Neural progenitor cell (in vitro differentiated cells): ENCODE data around the gene UPK3B. TPM values are rescaled to one million over a fixed set of nuclear protein-coding genes. Genes with fewer than 3 reads are reported as not detected.
"Not testable (repeated sequence)": the region's sequence is repeated elsewhere in the genome, so short reads cannot be mapped to it uniquely, and the experiment has no call there.

Source experiments
- DNase-seq: peaks from one replicate; pipeline ENCODE4 v3.0.0-alpha.2; 2016; ENCODE audit warnings: low spot score
- H2AFZ ChIP-seq: fragments of 200-600 bp; sonication (generic); replicated peaks from 2 replicates; pipeline ENCODE4 v1.6.1; 2016; ENCODE audit warnings: antibody characterized with exemption
- H3F3A ChIP-seq: fragments of 200-600 bp; sonication (generic); 2 replicates; pipeline ENCODE4 v1.6.1; 2016; ENCODE audit warnings: antibody characterized with exemption, low read depth
- H3K27ac ChIP-seq: fragments of 200-600 bp; sonication (generic); 2 replicates; pipeline ENCODE4 v1.5.1; 2016; ENCODE audit warnings: mild to moderate bottlenecking
- H3K27me3 ChIP-seq: fragments of 200-600 bp; sonication (generic); 2 replicates; pipeline ENCODE4 v1.6.1; 2016; ENCODE audit warnings: mild to moderate bottlenecking, moderate library complexity
- H3K36me3 ChIP-seq: fragments of 200-600 bp; sonication (generic); 2 replicates; pipeline ENCODE4 v1.5.1; 2016
- H3K4me1 ChIP-seq: fragments of 200-600 bp; sonication (generic); 2 replicates; pipeline ENCODE4 v1.6.1; 2016; ENCODE audit warnings: mixed run types
- H3K4me2 ChIP-seq: fragments of 200-600 bp; sonication (generic); 2 replicates; pipeline ENCODE4 v1.6.1; 2016
- H3K4me3 ChIP-seq: fragments of 200-600 bp; sonication (generic); 2 replicates; pipeline ENCODE4 v1.5.1; 2016
- H3K79me2 ChIP-seq: fragments of 200-600 bp; sonication (generic); 2 replicates; pipeline ENCODE4 v1.6.1; 2016; ENCODE audit warnings: low read depth
- H3K9ac ChIP-seq: fragments of 200-600 bp; sonication (generic); 2 replicates; pipeline ENCODE4 v1.6.1; 2016
- H3K9me3 ChIP-seq: fragments of 200-600 bp; sonication (generic); 2 replicates; pipeline ENCODE4 v1.5.1; 2016; ENCODE audit warnings: low read depth
- H4K20me1 ChIP-seq: fragments of 200-600 bp; sonication (generic); 2 replicates; pipeline ENCODE4 v1.6.1; 2016; ENCODE audit warnings: low read depth
- H3K27ac Mint-ChIP-seq: 3 replicates; pipeline ENCODE4 v1.8.0; 2021; ENCODE audit warnings: mixed read lengths
- H3K27me3 Mint-ChIP-seq: 2 replicates; pipeline ENCODE4 v1.8.0; 2022; ENCODE audit warnings: low read depth, mild to moderate bottlenecking, inconsistent platforms, moderate library complexity, mixed read lengths; ENCODE audit not compliant: insufficient read depth
- H3K36me3 Mint-ChIP-seq: 3 replicates; pipeline ENCODE4 v1.8.0; 2021; ENCODE audit warnings: mixed read lengths
- H3K4me1 Mint-ChIP-seq: 3 replicates; pipeline ENCODE4 v1.8.0; 2021; ENCODE audit warnings: mixed read lengths
- H3K4me3 Mint-ChIP-seq: 3 replicates; pipeline ENCODE4 v1.8.0; 2021; ENCODE audit warnings: mild to moderate bottlenecking, moderate library complexity, mixed read lengths
- H3K9me3 Mint-ChIP-seq: 3 replicates; pipeline ENCODE4 v1.8.0; 2020; ENCODE audit warnings: mixed read lengths
- small RNA-seq: library from RNA; depleted of rRNA; stranded (forward); fragments of <200 nt; gene quantifications from one replicate; pipeline ENCODE3, GENCODE V24; 2015
- total RNA-seq: library from RNA; depleted of rRNA; stranded (reverse); fragments of >200 nt; gene quantifications from 2 replicates; pipeline ENCODE4 v1.2.3, GENCODE V29; 2015; ENCODE audit warnings: low replicate concordance

Gene UPK3B
- total RNA-seq, 1 donor from 2014 or later, result not detected

DNA sequence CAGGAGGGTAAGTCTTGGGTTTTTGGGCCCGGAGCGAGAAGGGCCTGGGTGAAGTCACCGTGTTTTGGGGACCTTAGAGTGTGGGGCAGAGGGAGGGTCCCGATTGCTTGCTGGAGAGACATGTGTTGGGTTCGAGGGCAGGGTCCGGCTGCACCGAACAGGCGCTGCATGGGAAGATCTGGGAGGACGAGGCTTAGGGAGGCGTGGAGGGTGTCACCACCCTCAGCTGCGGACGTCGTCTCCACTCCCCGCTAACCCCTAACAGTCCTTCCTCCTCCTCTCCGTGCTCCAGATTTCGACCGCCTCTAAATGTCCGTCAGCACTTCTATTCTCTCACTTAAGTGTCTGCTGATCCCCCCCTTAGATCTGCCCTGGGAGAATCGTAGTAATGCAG, 39.5 kb downstream of the UPK3B start:
- H3K79me2 ChIP-seq, result peaks cover 33% of the 10 kb centered on the region
- H3K36me3 ChIP-seq, H3F3A ChIP-seq, H3K27me3 ChIP-seq, H3K36me3 Mint-ChIP-seq, DNase-seq, H3K27me3 Mint-ChIP-seq, H3K4me1 ChIP-seq, H3K9me3 Mint-ChIP-seq, H3K4me1 Mint-ChIP-seq, H4K20me1 ChIP-seq, H3K27ac ChIP-seq, H3K27ac Mint-ChIP-seq, H3K9me3 ChIP-seq, H2AFZ ChIP-seq: not testable (repeated sequence)
- peak overlapping the region; percentile 77 for H3K9ac ChIP-seq
- peak overlapping the region; percentile 96 for H3K4me3 ChIP-seq
- peak overlapping the region; percentile 92 for H3K4me2 ChIP-seq
- H3K4me3 Mint-ChIP-seq, result peak overlapping the region; percentile 93

DNA sequence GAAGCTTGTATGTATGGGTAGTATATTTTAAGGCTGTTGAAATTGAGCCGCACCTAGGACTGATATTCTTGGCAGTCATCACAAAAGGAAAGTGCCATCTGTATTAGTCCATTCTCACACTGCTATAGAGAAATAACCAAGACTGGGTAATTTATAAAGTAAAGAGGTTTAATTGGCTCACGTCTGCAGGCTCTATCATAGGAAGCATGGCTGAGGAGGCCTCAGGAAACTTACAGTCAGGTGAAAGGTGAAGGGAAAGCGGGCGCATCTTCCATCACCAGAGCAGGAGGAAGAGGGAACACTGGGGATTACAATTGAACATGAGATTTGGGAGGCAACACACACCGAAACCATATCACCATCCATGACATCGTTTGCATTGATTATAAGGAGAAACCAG, 41.6 kb downstream of the UPK3B start:
- H3K36me3 ChIP-seq, H3K27ac Mint-ChIP-seq, H4K20me1 ChIP-seq, H3K9ac ChIP-seq, H3K4me3 ChIP-seq, H3K36me3 Mint-ChIP-seq, H3K4me1 ChIP-seq, H2AFZ ChIP-seq, H3K27me3 ChIP-seq, H3K4me1 Mint-ChIP-seq, H3K9me3 Mint-ChIP-seq, H3K27ac ChIP-seq, H3F3A ChIP-seq, H3K4me2 ChIP-seq, H3K9me3 ChIP-seq, DNase-seq, H3K27me3 Mint-ChIP-seq: not testable (repeated sequence)
- H3K4me3 Mint-ChIP-seq, result peak overlapping the region; percentile 13
- H3K79me2 ChIP-seq, result peaks cover 40% of the 10 kb centered on the region

DNA sequence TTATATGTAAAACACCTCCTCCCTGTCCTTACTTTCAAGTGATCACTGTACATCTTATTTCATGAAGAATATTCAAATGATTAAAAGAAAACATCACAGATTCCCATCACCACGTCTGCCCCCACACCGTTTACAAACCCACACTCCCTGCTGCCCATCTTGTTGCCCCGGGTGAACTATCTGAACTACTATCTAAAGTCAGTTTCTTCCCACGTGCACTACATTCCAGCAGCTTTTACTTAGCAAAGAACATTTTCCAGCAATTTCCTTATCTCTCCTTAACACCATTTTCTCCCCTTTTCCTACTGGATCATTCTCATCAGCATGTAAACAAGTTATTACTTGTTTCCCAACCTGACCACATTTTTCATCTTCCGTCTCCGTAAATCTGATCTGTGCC, 49.3 kb downstream of the UPK3B start:
- not testable (repeated sequence) for H3K4me1 ChIP-seq, H3K4me3 Mint-ChIP-seq, H2AFZ ChIP-seq, DNase-seq, H4K20me1 ChIP-seq, H3K27me3 Mint-ChIP-seq, H3K27ac Mint-ChIP-seq, H3K36me3 ChIP-seq, H3K4me3 ChIP-seq, H3K9me3 ChIP-seq, H3K27ac ChIP-seq, H3K27me3 ChIP-seq, H3K4me2 ChIP-seq, H3K4me1 Mint-ChIP-seq, H3K9ac ChIP-seq, H3F3A ChIP-seq
- peaks cover 20% of the 10 kb centered on the region for H3K36me3 Mint-ChIP-seq
- H3K9me3 Mint-ChIP-seq, result peaks cover 10% of the 10 kb centered on the region
- H3K79me2 ChIP-seq, result peaks cover 37% of the 10 kb centered on the region

DNA sequence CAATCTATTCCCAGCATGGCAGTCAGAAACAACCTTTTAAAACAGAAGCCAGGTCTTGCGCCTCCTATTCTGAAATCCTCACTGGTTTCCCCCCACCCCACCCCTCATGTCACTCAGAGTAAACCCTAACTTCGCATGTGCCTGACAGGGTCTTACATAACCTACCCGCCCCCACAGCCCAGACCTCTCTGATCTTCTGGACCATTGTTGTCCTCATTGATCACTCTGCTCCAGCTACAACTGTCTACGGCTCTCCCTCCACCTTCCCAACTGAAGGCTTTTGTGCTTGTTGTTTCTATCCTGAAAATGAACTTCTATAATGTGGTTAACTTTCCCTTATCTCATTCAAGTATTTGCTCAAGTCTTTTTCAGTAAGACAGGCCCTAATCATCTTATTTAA, 49.8 kb downstream of the UPK3B start:
- H4K20me1 ChIP-seq, H3K4me3 Mint-ChIP-seq, H2AFZ ChIP-seq, H3K36me3 ChIP-seq, H3K27me3 Mint-ChIP-seq, H3K9me3 ChIP-seq, H3K4me2 ChIP-seq, H3K27me3 ChIP-seq, H3K4me1 ChIP-seq, H3K4me3 ChIP-seq, DNase-seq, H3K27ac Mint-ChIP-seq, H3K4me1 Mint-ChIP-seq, H3F3A ChIP-seq, H3K9ac ChIP-seq, H3K27ac ChIP-seq: not testable (repeated sequence)
- Mint-ChIP-seq H3K9me3 (peaks cover 10% of the 10 kb centered on the region), H3K36me3 (peaks cover 18% of the 10 kb centered on the region)
- H3K79me2 ChIP-seq, result peaks cover 34% of the 10 kb centered on the region

DNA sequence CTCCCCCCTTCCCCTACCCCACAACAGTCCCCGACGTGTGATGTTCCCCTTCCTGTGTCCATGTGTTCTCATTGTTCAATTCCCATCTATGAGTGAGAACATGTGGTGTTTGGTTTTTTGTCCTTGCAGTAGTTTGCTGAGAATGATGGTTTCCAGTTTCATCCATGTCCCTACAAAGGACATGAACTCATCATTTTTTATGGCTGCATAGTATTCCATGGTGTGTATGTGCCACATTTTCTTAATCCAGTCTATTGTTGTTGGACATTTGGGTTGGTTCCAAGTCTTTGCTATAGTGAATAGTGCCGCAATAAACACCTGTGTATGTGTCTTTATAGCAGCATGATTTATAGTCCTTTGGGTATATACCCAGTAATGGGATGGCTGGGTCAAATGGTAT, 51.0 kb downstream of the UPK3B start:
- not testable (repeated sequence) for H3K9ac ChIP-seq, H3K36me3 ChIP-seq, H3K4me2 ChIP-seq, H3K27me3 ChIP-seq, H3K27ac ChIP-seq, H4K20me1 ChIP-seq, H2AFZ ChIP-seq, DNase-seq, H3K4me1 ChIP-seq, H3K9me3 ChIP-seq, H3F3A ChIP-seq, H3K4me1 Mint-ChIP-seq, H3K27ac Mint-ChIP-seq, H3K27me3 Mint-ChIP-seq, H3K4me3 ChIP-seq, H3K4me3 Mint-ChIP-seq
- H3K36me3 Mint-ChIP-seq, result peaks cover 21% of the 10 kb centered on the region
- peaks cover 35% of the 10 kb centered on the region for H3K79me2 ChIP-seq
- H3K9me3 Mint-ChIP-seq, result peaks cover 17% of the 10 kb centered on the region

DNA sequence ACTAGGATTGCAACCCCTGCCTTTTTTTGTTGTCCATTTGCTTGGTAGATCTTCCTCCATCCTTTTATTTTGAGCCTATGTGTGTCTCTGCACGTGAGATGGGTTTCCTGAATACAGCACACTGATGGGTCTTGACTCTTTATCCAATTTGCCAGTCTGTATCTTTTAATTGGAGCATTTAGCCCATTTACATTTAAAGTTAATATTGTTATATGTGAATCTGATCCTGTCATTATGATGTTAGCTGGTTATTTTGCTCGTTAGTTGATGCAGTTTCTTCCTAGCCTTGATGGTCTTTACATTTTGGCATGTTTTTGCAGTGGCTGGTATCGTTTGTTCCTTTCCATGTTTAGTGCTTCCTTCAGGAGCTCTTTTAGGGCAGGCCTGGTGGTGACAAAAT, 54.6 kb downstream of the UPK3B start:
- H3F3A ChIP-seq, H3K36me3 ChIP-seq, H2AFZ ChIP-seq, H4K20me1 ChIP-seq, H3K4me3 ChIP-seq, H3K9me3 ChIP-seq, H3K4me3 Mint-ChIP-seq, H3K27me3 Mint-ChIP-seq, H3K9ac ChIP-seq, H3K4me1 Mint-ChIP-seq, H3K4me1 ChIP-seq, H3K27me3 ChIP-seq, H3K27ac Mint-ChIP-seq, H3K4me2 ChIP-seq, H3K27ac ChIP-seq, DNase-seq: not testable (repeated sequence)
- Mint-ChIP-seq H3K36me3 (peaks cover 22% of the 10 kb centered on the region), H3K9me3 (peaks cover 25% of the 10 kb centered on the region)
- peaks cover 47% of the 10 kb centered on the region for H3K79me2 ChIP-seq

Small RNA genes within 50 kb of the gene (small RNA-seq; reads per million reads assigned to genes)
- not detected for gene RF00019

Other genes with a start within 250 kb of the UPK3B start
- gene HSPB1, start 207.9 kb upstream of the UPK3B start, total RNA-seq, result 9.7 and 20.8 TPM in 2 replicates
- gene YWHAG, start 151.6 kb upstream of the UPK3B start, total RNA-seq, result 179 and 190 TPM in 2 replicates
- 0.43 and 6.8 TPM in 2 replicates for gene SSC4D, start 100.9 kb upstream of the UPK3B start, total RNA-seq
- gene ZP3, start 85.6 kb upstream of the UPK3B start, total RNA-seq, result 1.7 TPM in 1 of 2 replicates, not detected in the other
- gene DTX2, start 48.8 kb upstream of the UPK3B start, total RNA-seq, result 4.1 and 14.7 TPM in 2 replicates
- 0.28 TPM in 1 of 2 replicates, not detected in the other for gene SPDYE16, start 32.7 kb downstream of the UPK3B start, total RNA-seq
- gene POMZP3, start 116.7 kb downstream of the UPK3B start, total RNA-seq, result 0.37 and 1.2 TPM in 2 replicates